Measurements from ENCODE around the gene OAS2.
A peak's percentile ranks its signal among the peaks of the same experiment; 100 is the strongest.
"Not testable (repeated sequence)": the region's sequence is repeated elsewhere in the genome, so short reads cannot be mapped to it uniquely, and the experiment has no call there.

OAS2 gene

GRCh38 chr12:112987561-112987960, 9.2 kb downstream of the OAS2 start:
- no peak for DNase-seq

- no peak for DNase-seq
These were observed 9.9 kb downstream of the OAS2 start for GRCh38 chr12:112988224-112988623.

GRCh38 chr12:112988823-112989385, 10.6 kb downstream of the OAS2 start:
- not testable (repeated sequence) for DNase-seq

- no peak for DNase-seq
These were observed 11.5 kb downstream of the OAS2 start for GRCh38 chr12:112989806-112990205.

- DNase-seq, result peak; percentile 33
These were observed 14.5 kb downstream of the OAS2 start for GRCh38 chr12:112992541-112993398.

GRCh38 chr12:112995008-112995407, 16.7 kb downstream of the OAS2 start:
- DNase-seq, result no peak

- no peak for DNase-seq
These were observed 18.2 kb downstream of the OAS2 start for GRCh38 chr12:112996501-112996900.

GRCh38 chr12:112997506-112997905, 19.2 kb downstream of the OAS2 start:
- no peak for DNase-seq

- no peak for DNase-seq
These were observed 20.9 kb downstream of the OAS2 start for GRCh38 chr12:112998987-112999767.

- no peak for DNase-seq
These were observed 22.1 kb downstream of the OAS2 start for GRCh38 chr12:113000433-113000832.

- DNase-seq, result no peak
These were observed 23.8 kb downstream of the OAS2 start for GRCh38 chr12:113002155-113002554.

GRCh38 chr12:113002676-113003075, 24.4 kb downstream of the OAS2 start:
- DNase-seq, result no peak

GRCh38 chr12:113003636-113004035, 25.3 kb downstream of the OAS2 start:
- DNase-seq, result no peak

- no peak for DNase-seq
These were observed 27.4 kb downstream of the OAS2 start for GRCh38 chr12:113005762-113006161.

GRCh38 chr12:113006206-113006605, 27.9 kb downstream of the OAS2 start:
- no peak for DNase-seq

- no peak for DNase-seq
These were observed 28.3 kb downstream of the OAS2 start for GRCh38 chr12:113006641-113007040.

GRCh38 chr12:113007166-113007565, 28.8 kb downstream of the OAS2 start:
- no peak for DNase-seq

- no peak for DNase-seq
These were observed 32.4 kb downstream of the OAS2 start for GRCh38 chr12:113010701-113011100.

GRCh38 chr12:113014565-113014964, 36.2 kb downstream of the OAS2 start:
- DNase-seq, result no peak

GRCh38 chr12:113016796-113017195, 38.5 kb downstream of the OAS2 start:
- peak; percentile 15 for DNase-seq

- DNase-seq, result no peak
These were observed 40.7 kb downstream of the OAS2 start for GRCh38 chr12:113019025-113019424.

- DNase-seq, result no peak
These were observed 43.2 kb downstream of the OAS2 start for GRCh38 chr12:113021500-113021899.

- DNase-seq, result no peak
These were observed 44.4 kb downstream of the OAS2 start for GRCh38 chr12:113022563-113023297.
